Body of pancreas (tissue), 4 donors: ENCODE results near the gene BARHL1. TPM values are rescaled to one million over a fixed set of nuclear protein-coding genes. Genes with fewer than 3 reads are reported as not detected.

Experiments used
- ATAC-seq: fragments of 150-250 bp; one replicate; pipeline ENCODE4 v1.9.1; 2016
- DNase-seq, 4 donors: peaks; one replicate each; pipeline ENCODE4 v3.0.0-alpha.2; 2019
- H3K27ac ChIP-seq, 4 donors: fragments of 200-600 bp; sonication (generic); 1 replicate in 3 of 4; 2 replicates in 1 of 4; pipeline versions ENCODE4 v1.5.1 to v1.6.1; 2016 to 2019; ENCODE audit warnings: mild to moderate bottlenecking in 1 of 4, mixed read lengths in 1 of 4, moderate library complexity in 1 of 4
- H3K27me3 ChIP-seq, 2 donors: fragments of 200-600 bp; sonication (generic); one replicate each; pipeline ENCODE4 v1.6.0; 2016; ENCODE audit warnings: mild to moderate bottlenecking in 1 of 2
- H3K36me3 ChIP-seq, 2 donors: fragments of 200-600 bp; sonication (generic); replicated peaks in 1 of 2; 2 replicates each; pipeline ENCODE4 v1.5.1; 2016; ENCODE audit warnings: low read depth in 2 of 2; ENCODE audit not compliant: insufficient read depth in 1 of 2
- H3K4me1 ChIP-seq: fragments of 200-600 bp; sonication (generic); one replicate; pipeline ENCODE4 v1.6.0; 2016
- H3K4me3 ChIP-seq, 2 donors: fragments of 200-600 bp; sonication (generic); 1 replicate in 1 of 2; 2 replicates in 1 of 2; pipeline ENCODE4 v1.5.1; 2016 to 2019
- H3K9me3 ChIP-seq, 3 donors: fragments of 200-600 bp; sonication (generic); 1 replicate in 2 of 3; 2 replicates in 1 of 3; pipeline ENCODE4 v1.5.1; 2016
- POLR2A ChIP-seq, 3 donors: fragments of 450-650 bp; IDR thresholded peaks; one replicate each; pipeline ENCODE4 v1.6.1; 2016; ENCODE audit warnings: antibody characterized with exemption in 3 of 3, mild to moderate bottlenecking in 2 of 3
- WGBS, 2 donors: methylation state at CpG; one replicate each; pipeline ENCODE4 v1.1.5; 2017; 5-methylcytosine and 5-hydroxymethylcytosine counted together
- intact Hi-C: fragments of 100-400 bp; cut with DNase I; formaldehyde crosslinking; loops from one replicate; pipeline ENCODE4 v1.15.1; 2023
- total RNA-seq, 2 donors: library from RNA; depleted of rRNA; stranded (reverse); fragments of >200 nt; gene quantifications; one replicate each; pipeline ENCODE4 v1.1.0, GENCODE V29; 2016
- TF ChIP-seq, protein P1 (sequence below), 7 experiments: fragments of 450-650 bp in 4 of 7; fragments of 200-600 bp in 3 of 7; sonication (generic) in 3 of 7; IDR thresholded peaks; one replicate each; pipeline ENCODE4 v1.5.1; 2016 to 2019; ENCODE audit warnings: antibody characterized with exemption in 7 of 7

BARHL1 gene
- total RNA-seq, 2 donors from 2014 or later = not detected

DNA sequence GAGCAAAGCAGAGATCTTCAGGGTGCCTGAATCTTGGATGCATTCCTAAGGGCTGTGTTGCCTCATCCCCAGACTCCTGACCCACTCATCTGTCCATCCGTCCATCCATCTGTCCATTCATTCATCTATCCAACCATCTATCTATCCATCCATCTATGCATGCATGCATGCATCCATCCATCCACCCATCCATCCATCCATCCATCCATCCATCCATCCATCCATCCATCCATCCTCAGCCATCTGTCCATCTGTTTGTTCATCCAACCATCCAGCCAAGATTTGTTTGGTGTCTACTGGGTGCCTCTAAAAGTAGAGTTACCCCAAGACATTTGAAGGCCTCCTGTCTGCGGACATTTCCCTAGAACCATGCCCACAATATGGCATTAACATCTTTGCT lies 27.7 kb upstream of the BARHL1 start:
- TF ChIP-seq POLR2A (IDR thresholded peaks at IDR 0.05) = no peak
- TF ChIP-seq, protein P1, sequence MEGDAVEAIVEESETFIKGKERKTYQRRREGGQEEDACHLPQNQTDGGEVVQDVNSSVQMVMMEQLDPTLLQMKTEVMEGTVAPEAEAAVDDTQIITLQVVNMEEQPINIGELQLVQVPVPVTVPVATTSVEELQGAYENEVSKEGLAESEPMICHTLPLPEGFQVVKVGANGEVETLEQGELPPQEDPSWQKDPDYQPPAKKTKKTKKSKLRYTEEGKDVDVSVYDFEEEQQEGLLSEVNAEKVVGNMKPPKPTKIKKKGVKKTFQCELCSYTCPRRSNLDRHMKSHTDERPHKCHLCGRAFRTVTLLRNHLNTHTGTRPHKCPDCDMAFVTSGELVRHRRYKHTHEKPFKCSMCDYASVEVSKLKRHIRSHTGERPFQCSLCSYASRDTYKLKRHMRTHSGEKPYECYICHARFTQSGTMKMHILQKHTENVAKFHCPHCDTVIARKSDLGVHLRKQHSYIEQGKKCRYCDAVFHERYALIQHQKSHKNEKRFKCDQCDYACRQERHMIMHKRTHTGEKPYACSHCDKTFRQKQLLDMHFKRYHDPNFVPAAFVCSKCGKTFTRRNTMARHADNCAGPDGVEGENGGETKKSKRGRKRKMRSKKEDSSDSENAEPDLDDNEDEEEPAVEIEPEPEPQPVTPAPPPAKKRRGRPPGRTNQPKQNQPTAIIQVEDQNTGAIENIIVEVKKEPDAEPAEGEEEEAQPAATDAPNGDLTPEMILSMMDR (IDR thresholded peaks at IDR 0.05) = no peak
- Histone ChIP-seq H3K4me1 (no peaks in the 10 kb centered on the region), H3K4me3 (no peak overlapping the region), H3K36me3 (no peaks in the 10 kb centered on the region), H3K27me3 (no peaks in the 10 kb centered on the region), H3K27ac (no peak overlapping the region), H3K9me3 (no peaks in the 10 kb centered on the region)
- ATAC-seq (no peak), DNase-seq (no peak)
- 78 to 86% methylated on average over 2 of the region's 2 CpGs for WGBS, 2 donors
- intact Hi-C loops = no loop called here

DNA sequence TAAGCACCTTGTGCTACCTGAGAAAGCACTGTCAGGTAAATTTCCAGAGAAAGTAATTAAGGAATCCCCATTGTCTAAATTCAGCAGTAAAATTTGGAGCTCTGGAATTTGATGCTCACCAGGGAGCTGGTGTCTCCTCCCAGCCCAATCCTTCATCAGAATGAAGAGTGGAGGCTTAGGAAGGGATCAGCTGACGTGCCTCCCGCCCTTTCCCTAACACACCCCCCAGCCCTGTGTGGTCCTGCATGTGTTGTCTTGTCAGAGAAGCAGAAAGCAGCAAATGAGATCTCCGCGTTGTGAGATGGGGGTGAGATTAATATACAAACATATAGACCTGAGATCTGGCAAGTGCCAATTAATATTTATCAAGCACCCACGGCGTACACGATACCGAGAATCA lies 26.9 kb upstream of the BARHL1 start:
- no peak overlapping the region for H3K27ac ChIP-seq
- no peaks in the 10 kb centered on the region for H3K27me3 ChIP-seq
- H3K4me3 ChIP-seq = no peak overlapping the region
- TF ChIP-seq, protein P1 (IDR thresholded peaks at IDR 0.05) = no peak
- TF ChIP-seq POLR2A (IDR thresholded peaks at IDR 0.05) = no peak
- H3K36me3 ChIP-seq = no peaks in the 10 kb centered on the region
- 60 to 67% methylated on average over 8 of the region's 8 CpGs for WGBS, 2 donors
- intact Hi-C loops = no loop called here
- H3K9me3 ChIP-seq = no peaks in the 10 kb centered on the region
- ATAC-seq = no peak
- no peak for DNase-seq
- no peaks in the 10 kb centered on the region for H3K4me1 ChIP-seq

- TF ChIP-seq, protein P1 (IDR thresholded peaks at IDR 0.05) = no peak
- no peak for TF ChIP-seq POLR2A (IDR thresholded peaks at IDR 0.05)
- no peaks in the 10 kb centered on the region for H3K27me3 ChIP-seq
- intact Hi-C loops = no loop called here
- no peak overlapping the region for H3K27ac ChIP-seq
- no peak overlapping the region for H3K4me3 ChIP-seq
- 50 to 51% methylated on average over 6 of the region's 6 CpGs for WGBS, 2 donors
- no peak for ATAC-seq
- H3K9me3 ChIP-seq = no peaks in the 10 kb centered on the region
- H3K36me3 ChIP-seq = no peaks in the 10 kb centered on the region
- no peak for DNase-seq
- H3K4me1 ChIP-seq = no peaks in the 10 kb centered on the region
Measured at GRCh38 chr9:132556235-132556634, 26.2 kb upstream of the BARHL1 start.

DNA sequence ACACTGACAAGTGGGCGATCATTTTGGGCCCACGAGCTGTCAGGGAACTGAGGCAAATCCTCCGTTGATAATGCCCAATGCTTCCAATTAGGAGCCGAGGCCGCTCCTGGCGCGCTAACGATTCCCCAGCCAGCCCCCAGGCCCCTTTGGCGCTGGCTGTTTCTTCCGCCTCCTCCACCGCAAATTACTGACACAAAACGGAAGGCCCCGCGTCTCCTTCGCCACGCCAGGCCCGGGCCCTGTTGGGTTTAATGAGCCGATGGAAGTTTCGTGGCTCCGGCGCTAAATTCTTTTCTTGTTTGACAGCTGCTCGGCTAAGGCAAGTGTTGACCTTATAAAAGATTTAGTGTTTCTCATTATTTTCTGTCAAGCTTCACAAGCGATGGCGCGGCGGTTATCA lies 25.7 kb upstream of the BARHL1 start:
- intact Hi-C loops = no loop called here
- Histone ChIP-seq H3K4me1 (no peaks in the 10 kb centered on the region), H3K27me3 (no peaks in the 10 kb centered on the region), H3K36me3 (no peaks in the 10 kb centered on the region), H3K27ac (no peak overlapping the region), H3K4me3 (no peak overlapping the region), H3K9me3 (no peaks in the 10 kb centered on the region)
- no peak for ATAC-seq
- WGBS, 2 donors = 62 to 84% methylated on average over 24 to 26 of the region's 26 CpGs
- no peak for TF ChIP-seq POLR2A (IDR thresholded peaks at IDR 0.05)
- TF ChIP-seq, protein P1 (IDR thresholded peaks at IDR 0.05) = no peak
- DNase-seq = no peak

DNA sequence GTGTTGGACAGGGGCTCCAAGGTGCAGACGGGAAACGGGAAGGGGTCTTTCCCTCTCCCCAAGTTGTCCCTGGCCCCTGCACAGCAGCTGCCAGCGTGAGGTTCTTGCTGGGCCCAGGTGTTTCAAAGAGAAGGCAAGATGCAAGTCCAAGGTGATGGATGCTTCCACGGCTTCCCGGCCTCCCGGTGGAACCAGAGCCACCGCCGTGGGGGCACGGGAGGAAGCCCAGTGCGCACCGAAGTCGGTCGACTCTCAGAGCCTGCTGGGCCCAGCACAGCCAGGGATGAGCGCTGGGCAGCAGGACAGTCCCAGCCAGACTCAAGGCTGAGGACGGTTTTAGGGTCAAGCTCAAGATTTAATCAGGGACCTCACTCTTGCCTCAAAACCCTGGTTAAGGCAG lies 25.2 kb upstream of the BARHL1 start:
- H3K4me1 ChIP-seq = no peaks in the 10 kb centered on the region
- H3K27ac ChIP-seq = no peak overlapping the region
- no peak for DNase-seq
- ATAC-seq = no peak
- intact Hi-C loops = no loop called here
- WGBS, 2 donors = 80 to 82% methylated on average over 7 to 15 of the region's 15 CpGs
- no peaks in the 10 kb centered on the region for H3K36me3 ChIP-seq
- H3K4me3 ChIP-seq = no peak overlapping the region
- no peaks in the 10 kb centered on the region for H3K27me3 ChIP-seq
- no peak for TF ChIP-seq POLR2A (IDR thresholded peaks at IDR 0.05)
- TF ChIP-seq, protein P1 (IDR thresholded peaks at IDR 0.05) = no peak
- H3K9me3 ChIP-seq = no peaks in the 10 kb centered on the region
